ENCODE measurements around the gene USP36.

The USP36 gene

DNA sequence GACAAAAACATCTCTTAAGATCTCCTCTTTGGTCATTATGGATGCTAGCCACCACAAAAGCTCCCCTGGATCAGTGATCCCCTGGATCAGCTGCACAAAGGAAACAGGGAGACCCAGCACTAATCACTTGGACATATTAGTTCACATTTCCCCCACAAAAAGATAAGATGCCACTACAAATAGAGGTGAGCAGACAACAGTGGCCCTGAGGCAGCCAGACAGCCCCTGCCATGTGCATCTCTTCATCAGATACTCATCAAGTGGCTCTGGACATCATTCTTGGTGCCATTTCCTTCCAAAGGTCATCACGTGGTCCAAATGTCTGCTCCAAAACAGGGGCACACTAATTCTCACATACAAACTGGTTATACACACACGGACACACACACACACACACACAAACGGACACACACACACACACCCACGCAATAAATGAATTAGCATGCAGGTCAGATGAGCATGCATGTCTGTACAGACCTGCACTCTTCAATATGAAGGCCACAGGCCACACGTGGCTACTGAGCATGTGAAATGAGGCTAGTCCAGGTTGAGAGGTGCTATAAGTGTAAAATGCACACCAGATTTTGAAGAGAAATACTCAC lies 4.1 kb downstream of the USP36 start:
- DNase-seq = no peak

DNA sequence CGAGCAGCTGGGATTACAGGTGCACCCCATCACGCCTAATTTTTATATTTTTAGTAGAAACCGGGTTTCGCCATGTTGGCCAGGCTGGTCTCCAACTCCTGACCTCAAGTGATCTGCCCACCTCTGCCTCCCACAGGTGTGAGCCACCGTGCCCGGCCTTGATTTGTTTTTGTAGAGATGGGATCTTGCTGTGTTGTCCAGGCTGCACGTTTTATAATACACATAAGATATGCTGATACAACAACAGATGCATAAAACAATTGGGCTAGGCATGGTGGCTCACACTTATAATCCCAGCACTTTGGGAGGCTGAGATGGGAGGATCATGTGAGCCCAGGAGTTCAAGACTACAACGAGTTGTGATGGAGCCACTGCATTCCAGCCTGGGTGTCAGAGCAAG lies 6.0 kb downstream of the USP36 start:
- DNase-seq = no peak

DNA sequence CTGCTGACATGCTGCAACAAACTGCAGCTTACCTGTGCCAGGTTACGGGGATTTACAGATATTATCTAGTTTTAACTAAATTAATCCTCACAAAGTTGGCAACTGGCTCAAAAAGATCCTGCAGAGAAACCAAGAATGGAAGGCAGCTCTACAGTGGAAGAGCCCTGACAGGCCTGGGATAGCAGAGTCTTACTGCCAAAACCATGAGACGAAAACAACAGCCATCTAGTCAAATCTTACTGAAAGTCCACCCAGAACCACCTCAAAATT lies 8.1 kb downstream of the USP36 start:
- DNase-seq = no peak

DNA sequence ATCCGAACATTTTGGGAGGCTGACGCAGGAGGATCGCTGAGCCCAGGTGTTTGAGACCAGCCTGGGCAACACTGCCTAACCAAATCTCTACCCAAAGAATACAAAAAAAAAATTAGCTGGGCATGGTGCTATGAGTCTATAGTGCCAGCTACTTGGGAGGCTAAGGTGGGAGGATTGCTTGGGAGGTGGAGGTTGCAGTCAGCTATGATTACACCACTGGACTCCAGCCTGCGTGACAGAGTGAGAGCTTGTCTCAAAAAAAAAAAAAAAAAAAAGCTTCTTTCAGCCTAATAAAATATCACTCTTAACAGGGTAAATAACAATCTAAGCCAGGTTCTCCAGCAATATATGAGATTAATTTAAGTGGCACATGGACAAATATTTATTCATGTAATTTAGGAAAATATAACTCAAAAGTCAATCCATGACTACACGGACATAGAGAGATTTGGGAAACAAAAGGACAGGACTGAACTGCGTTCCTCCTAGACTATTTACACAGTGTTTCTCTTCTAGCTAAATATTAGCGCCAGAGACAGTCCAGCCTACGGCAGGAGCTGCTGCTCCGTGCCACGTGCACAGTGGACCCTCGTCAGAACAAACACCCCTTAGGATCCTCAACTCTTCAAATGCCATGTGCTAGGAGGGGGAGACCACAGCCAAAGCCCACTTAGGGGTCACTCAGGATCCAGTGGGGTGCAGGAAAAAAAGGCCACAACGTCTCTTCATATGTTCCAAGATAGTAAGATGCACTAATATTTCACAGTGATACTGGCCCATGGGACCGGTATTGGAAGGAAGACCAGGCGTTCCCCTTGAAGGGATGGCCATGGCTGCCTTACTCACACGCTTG lies 8.7 kb downstream of the USP36 start:
- no peak for DNase-seq

DNA sequence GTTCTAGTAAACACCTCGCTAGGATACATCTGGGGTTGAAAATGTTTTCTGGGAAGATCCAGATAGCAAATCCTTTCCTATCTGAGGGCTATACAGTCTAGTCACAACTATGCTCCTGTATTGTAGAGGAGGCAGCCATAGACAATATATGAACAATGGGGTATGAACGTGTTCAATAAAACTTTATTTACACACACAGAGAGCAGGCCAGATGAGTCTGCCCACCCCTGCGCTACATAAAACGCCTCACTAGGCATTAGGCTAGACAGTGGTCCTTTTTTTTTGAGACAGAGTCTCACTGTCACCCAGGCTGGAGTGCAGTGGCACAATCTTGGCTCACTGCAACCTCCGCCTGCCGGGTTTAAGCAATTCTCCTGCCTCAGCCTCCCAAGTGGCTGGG lies 11.1 kb downstream of the USP36 start:
- no peak for DNase-seq

DNA sequence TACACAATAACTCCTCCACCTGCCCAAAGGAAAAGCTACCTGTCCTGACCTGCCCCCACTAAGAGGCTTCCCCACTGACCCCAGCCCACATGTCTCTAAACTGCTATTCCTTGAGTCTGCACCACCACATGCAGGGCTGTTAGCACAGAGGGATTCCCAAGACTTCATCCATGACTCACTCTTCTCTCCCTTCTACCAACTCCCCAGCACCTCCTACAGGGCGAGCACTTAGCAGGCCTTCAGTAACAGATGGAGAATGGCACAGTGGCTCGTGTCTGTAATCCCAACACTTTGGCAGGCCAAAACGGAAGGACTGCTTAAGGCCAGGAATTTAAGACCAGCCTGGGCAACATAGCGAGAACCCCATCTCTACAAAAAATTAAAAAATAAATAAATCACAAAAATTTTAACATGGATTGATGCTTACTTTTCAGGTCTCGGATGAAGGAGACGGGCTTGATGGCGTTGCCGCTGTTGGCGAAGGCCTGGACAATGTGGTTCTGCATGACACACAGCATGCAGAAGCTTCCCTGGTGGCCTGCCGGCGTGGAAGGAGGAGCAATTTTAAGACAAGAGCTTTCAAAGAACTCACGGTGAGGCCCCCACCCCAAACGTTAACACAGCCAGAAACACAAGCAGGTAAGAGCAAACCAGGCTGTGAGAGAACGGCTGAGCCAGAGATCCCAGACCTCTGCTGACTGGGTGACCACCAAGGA lies 12.0 kb downstream of the USP36 start:
- DNase-seq = peak; percentile 59

DNA sequence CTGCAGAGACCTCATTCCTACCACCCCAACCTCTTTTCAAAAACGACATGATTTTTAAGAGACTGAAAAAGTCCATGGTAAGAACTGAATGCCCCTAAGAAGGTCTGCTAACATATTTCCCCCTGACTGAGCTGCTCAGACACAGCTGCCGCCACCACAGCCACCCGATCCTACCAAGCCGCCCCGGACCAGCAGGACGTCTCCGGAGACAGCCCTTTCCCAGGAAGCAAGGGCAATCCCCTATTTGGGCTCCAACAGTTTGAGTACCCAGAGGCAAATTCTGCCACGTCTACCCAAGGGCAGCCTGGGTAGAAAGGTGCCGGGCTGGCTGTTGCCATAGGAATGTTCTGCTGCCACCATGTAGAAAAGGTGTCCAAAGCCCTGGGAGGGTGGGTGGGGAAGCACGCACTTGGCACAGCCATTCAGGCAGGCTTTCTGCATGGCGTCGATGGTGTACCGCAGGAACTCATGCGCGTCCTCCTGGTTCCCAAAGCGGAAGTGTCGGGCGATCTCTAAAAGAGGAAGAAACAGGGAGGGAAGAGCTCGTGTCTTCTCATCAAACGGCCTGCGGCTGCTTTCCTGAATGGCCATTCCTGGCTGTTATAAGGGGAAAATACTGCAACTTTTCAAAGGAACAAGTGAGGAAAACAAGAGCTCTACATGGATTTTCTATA lies 13.6 kb downstream of the USP36 start:
- peak; percentile 79 for DNase-seq

DNA sequence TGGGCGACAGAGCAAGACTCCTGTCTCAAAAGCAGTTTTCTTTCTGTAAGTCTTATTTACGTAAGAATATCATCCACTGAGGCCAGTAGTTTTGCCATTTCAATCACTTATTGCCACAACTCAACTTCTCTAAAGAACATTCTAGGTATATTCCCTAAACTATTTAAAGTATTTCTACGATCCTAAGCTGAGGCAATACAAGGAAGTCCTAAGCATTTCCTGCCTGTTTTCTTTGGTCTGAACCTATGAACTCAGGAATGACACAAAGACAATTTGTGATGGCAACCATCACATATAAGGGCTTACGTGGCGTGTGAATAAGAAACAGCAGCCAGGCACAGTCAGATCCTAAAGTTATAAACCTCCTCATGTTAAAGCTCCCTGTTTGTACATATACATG lies 14.2 kb downstream of the USP36 start:
- peak; percentile 83 for DNase-seq

DNA sequence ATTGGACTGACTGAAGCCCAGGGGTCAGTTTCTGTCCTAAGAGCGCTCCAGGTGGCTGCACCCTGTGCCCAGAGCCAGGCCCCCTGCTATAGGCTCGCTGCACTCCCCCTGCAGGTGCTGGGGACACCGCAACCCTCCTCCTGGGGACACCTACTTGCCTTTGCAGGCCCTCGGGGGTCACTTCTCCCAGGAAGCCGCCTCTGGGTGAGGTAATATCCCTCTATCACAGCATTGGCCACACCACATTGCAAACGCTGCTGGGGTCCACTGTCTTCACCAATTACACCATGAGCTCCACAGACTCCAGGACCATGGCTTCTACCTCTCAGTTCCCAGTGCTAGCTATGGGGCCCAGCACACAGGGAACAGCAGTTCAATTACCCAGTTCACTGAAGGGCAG lies 14.9 kb downstream of the USP36 start:
- no peak for DNase-seq

DNA sequence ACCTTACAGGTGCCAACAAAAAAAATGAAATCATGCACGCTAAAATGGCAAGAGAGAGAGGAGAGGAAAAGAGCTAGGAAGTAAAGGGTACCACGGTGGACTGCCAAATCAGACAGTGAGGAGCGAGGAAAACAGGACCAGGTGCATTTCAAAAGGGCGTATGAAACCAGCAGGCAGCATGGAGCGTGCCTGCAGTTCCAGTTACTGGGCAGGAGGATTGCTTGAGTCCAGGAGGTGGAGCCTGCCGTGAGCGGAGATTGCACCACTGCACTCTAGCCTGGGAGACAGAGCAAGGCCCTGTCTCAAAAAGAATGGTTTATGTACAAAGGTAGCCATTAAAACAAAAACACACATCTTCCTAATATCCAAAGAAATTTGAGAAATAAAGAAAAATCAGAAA lies 16.4 kb downstream of the USP36 start:
- no peak for DNase-seq

DNA sequence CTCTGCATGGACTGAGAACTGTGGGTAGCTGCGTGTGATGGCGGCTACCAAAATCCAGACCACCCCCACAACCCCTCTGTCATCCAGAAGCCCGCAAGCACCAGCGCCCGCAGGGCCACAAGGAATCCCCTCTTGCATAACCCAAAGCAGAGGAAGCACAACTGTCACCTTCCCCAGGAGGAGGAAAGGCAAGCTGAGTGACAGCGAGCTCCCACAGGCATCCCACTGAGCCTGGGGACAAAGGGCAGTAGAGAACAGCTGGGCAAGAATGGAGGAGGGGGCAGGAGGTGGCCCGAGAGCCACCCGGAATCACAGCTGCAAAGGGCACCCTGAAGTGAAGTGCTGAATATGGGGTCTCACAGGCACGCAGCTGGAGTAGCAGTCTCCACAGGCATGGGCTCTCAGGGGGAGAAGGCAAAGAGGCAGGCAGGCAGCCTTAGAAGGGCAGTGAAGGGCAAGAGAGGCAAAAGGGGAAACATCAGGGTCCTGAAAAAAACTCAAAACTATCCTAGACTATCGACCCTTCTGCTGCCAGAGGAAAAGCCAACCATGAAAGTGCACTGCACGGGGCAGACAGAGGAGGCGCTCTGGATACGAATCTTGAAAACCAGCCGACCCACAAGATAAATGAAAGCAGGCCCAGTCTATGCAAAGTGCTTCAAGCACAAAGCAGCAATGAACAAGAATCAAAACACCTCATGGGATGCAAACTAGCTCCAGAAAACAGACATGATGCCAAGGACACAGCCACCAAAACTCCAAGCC lies 17.1 kb downstream of the USP36 start:
- DNase-seq = no peak

DNA sequence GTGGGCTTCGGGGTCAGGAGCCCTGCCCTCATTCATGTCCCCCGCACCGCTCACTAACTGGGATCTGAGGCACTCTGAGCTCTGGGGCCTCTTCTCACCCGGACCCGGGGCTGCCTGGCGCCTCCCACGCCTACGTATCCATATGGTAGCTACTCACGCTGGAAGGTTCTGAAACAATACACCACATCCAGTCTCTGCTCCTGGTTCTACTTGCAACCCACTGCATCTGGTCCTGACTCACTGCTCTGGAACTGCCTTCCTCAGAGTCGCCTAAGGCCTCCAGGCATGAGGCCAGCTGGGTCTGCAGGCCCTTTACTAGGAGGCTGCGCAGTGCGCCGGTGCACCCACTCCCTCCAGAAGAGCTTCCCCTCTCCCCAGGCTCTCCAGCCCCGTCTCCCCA lies 18.1 kb downstream of the USP36 start:
- DNase-seq = no peak

DNA sequence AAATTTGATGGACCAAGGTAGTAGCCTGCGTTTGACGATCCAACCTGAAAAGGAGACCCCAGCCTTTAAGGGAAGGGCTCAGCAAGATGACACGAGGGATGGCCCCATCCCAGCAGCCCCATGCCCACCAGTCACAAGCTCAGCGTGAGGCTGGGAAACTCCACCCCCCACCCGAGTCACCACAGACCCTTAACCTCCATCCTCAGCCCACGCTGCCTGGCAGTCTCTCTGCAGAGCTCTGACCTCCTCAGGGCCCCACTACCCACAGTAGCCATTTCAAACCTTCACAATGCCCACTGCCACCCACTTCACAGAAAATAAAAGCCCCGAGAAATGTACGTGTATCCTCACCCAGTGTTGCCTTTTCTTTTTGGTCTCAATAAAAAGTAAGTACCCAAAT lies 18.7 kb downstream of the USP36 start:
- DNase-seq = no peak

DNA sequence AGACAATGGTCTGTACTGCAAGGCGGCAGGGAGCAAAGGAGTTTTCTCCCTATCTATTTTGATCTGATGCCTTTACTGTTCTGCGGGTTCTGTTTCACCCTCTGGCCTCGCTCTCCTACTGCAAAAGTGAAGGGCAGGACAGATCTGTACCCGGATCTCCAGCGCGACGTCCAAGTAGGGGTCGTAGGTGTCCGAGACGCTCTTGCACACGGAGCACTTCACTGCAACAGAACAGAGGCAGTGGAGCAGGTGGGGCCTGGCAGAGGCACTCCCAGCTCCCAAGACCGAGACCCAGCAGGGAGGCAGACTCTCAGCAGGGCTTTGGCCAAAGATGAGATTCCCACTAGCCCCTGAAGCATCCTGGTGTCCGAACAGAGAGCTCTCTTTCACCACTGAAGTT lies 19.8 kb downstream of the USP36 start:
- DNase-seq = no peak

DNA sequence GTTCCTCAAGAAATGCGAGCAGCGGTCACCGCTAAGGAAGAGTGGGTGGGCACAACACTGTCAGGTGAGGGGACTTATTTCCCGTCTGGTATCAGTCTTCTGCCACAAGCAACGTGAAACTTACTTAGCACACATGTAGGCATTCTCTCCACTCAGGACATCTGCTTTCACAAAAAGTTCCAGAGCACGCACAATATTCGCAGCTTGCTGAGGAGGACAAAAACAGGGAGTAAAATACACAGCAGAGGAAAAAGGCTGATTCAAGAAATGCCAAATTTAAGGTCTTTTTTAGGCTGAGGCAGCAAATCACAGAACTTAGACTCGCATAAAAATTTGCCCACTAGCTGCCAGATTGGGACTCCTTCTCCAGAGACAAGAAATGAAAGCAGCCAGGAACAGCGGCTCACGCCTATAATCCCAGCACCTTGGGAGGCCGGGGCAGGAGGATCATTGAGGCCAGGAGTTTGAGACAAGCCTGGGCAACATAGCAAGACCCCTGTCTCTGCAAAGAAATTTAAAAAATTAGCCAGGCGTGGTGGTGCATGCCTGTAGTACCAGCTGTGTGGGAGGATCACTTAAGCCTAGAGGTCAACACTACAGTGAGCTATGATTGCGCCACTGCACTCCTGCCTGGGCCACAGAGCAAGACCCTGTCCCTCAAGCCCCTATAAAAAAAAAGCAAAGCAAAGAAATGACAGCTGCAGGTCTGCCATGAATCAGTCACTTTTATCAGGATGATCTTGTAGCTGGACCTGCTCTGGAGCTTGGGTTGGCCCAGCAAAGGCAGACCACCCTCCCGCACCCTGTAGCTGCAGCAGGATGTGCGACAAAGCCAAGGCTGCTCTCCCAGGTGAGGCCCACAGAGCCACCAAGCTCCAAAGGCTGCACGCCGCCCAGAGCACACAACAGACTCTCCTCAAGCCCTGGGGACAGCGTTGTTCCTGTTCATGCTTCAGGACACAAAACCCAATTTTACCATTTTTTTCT lies 20.5 kb downstream of the USP36 start:
- no peak for DNase-seq

DNA sequence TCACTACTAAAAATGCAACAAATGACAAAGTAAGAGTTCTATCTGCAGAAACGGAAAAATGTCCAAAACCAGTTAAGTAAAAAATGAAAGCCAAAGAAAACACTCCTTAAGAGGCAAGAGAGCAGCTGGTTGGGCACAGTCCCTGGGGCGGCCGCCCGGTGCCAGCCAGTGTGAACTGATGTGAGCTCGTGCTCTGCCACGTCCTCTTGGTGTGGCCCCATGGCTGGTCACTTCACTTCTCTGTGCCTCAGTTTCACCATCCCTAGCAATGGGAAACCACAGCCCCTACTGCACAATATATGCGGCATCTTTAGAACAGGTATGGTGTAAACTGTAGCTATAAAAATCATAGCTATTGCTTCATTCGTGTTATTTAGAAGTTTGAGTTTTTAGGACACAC lies 21.2 kb downstream of the USP36 start:
- no peak for DNase-seq

DNA sequence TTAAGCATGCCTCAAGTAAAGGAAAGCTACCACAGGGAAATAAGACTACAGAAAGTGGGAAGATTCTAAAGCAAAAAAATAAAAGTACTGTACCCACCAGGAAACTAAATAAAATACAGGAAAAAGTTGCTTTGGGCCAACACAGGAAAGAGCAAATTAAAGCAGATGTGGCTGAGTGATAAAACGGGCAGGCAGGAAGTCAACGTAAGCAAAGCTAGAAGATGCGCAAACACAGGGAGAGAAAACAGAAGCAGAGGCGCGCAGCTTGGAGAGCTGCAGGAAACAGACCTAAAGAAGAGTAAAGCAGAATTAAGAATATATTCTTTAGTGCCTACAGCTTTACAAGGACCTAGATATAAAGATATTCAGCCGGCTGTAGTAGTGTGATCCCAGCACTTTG lies 21.7 kb downstream of the USP36 start:
- no peak for DNase-seq

DNA sequence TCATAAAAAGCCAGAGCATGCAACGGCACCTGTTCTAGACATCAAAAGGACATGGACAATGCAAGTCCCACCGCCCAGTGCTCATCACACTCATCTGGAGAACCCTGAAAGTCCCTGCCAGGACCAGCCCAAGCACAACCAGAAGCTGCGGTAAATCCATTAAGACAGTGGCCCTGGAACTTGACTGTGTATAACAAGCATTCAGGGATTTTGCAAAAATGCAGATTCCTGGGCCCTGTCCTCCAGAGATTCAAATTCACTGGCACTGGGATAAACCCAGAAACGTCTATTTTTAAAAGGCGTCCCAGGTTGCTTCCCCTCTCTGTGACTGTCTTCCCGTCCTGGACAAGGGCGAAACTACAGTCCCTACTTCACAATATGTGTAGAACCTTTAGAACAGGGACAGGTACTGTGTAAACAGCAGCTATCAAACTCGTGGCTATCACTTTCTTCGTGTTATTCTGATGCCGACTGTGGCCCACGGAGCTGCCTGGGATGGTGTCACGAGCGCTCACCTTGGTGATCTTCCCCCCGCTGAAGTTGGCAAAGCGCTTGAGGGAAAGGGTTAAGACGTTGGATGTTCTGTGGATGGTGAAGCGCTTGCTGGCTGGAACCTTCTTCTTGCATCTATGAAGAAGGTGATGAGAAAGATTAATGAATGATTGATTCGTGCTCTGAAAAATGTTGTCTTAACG lies 22.3 kb downstream of the USP36 start:
- DNase-seq = no peak

DNA sequence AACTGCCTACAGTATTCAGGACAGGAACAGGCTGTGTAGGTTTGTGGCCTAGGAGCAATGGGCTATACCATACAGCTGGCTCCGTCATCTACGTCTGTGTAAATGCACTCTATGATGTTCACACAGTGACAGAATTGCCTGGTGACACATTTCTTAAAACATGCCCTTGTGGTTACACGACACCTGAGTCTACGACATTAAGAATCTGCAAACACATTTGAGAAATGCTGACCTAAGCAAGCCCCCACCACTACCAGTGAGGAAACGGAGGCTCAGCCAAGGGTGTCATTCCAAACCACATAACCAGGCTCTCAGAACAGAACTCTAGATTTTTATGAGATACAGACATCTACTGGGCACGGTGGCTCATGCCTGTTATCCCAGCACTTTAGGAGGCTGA lies 23.5 kb downstream of the USP36 start:
- no peak for DNase-seq

DNA sequence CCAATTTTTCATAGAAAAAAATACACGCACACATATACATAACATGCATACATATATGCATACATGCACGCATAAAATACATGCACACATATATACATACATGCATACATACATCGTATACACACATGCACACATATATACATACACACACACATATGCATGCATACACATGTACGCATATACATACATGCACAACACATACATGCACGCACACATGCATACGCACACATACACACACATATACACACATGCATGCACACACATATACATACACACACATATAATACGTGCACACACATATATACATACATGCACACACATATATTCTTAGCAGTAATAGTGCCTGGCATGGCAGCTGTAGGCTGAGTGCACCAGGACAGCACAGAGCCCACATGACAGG lies 24.9 kb downstream of the USP36 start:
- DNase-seq = no peak

DNA sequence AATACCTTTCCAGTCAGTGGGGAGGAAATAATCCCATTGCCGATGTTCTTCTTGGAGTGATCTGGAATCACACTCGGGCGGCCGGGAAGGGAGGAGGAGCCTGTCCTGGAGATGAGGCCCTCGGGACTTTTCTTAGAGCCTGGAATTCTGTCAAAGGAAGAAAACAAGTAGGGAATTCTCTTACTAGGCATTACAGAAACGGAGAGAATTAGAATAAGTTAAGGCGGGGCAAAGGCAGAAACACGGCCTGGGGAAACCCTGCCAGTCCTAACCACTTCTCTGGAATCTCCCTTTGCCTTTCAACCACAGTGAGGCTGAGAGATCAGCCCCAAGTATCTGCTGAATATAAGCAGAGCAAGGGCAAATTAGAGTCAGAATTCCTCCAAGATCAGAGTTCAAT lies 27.8 kb downstream of the USP36 start:
- no peak for DNase-seq

Measured in inflammatory macrophage treated with lipopolysaccharide for 4 hours (primary cell).